ENCODE measurements around the gene COL27A1. TPM values are rescaled to one million over a fixed set of nuclear protein-coding genes. Genes with fewer than 3 reads are reported as not detected.

The COL27A1 gene
- total RNA-seq, 1 experiment from 2014 or later = 12.0 TPM

- TF ChIP-seq REST (IDR thresholded peaks at IDR 0.05; ENCODE audit: low read depth) (no peak), TCF7L2 (IDR thresholded peaks at IDR 0.05; ENCODE audit: borderline replicate concordance, extremely low read depth, insufficient read depth, insufficient read length) (no peak), FOSL1 (IDR thresholded peaks at IDR 0.05; ENCODE audit: low read depth) (no peak), POLR2A (IDR thresholded peaks at IDR 0.05; ENCODE audit: borderline replicate concordance, extremely low read depth, insufficient read depth, insufficient read length) (no peak), YY1 (IDR thresholded peaks at IDR 0.05; ENCODE audit: extremely low read depth, insufficient replicate concordance, low read depth, low read length) (no peak), RAD21 (IDR thresholded peaks at IDR 0.05; ENCODE audit: low read depth) (no peak), ZFX (IDR thresholded peaks at IDR 0.05) (no peak), CBX3 (IDR thresholded peaks at IDR 0.05; ENCODE audit: low read depth) (no peak), CEBPB (IDR thresholded peaks at IDR 0.05; ENCODE audit: low read depth) (no peak), SIN3A (IDR thresholded peaks at IDR 0.05; ENCODE audit: low read depth) (no peak)
These were observed 201.5 kb downstream of the COL27A1 start (continued) for GRCh38 chr9:114356792-114357191.

- no peak for ATAC-seq
- ChIA-PET POLR2A (no interaction called here), RAD21 (ENCODE audit: low non-redundant PET in 1 of 2, low total read pairs in 2 of 2, uncharacterized antibody in 2 of 2, unreplicated experiment in 2 of 2) (no interaction called here), CTCF (no interaction called here)
- BruUV-seq (replicated peaks) = no TSS peak
- Histone ChIP-seq H3K9me3 (ENCODE audit: control insufficient read depth in 1 of 2, insufficient read depth in 1 of 2, low read depth in 1 of 2, low read length in 2 of 2) (no peaks in the 10 kb centered on the region), H3K27ac (ENCODE audit: low read depth, low read length) (no peak overlapping the region), H3K27me3 (ENCODE audit: insufficient read depth, low read length) (no peaks in the 10 kb centered on the region), H3K4me1 (ENCODE audit: control insufficient read depth in 1 of 2, insufficient read depth in 2 of 2, low read length in 2 of 2) (no peaks in the 10 kb centered on the region), H3K36me3 (ENCODE audit: control insufficient read depth in 1 of 2, insufficient read depth in 2 of 2, low read length in 2 of 2) (no peaks in the 10 kb centered on the region; a peak in 1 of 4 replicates), H2AFZ (ENCODE audit: low read depth, low read length, poor library complexity, severe bottlenecking) (no peak overlapping the region), H3K9ac (ENCODE audit: low read length) (no peak overlapping the region), H3K9me2 (ENCODE audit: insufficient read depth) (no peaks in the 10 kb centered on the region), H3K4me3 (replicated peaks in 1 of 2; ENCODE audit: low read depth in 1 of 2, low read length in 2 of 2) (no peak overlapping the region), H3K4me2 (ENCODE audit: low read length) (no peak overlapping the region), H3K79me2 (ENCODE audit: insufficient read depth, low read length) (no peaks in the 10 kb centered on the region), H4K20me1 (ENCODE audit: insufficient read depth) (no peaks in the 10 kb centered on the region)
- TF ChIP-seq SP1 (IDR thresholded peaks at IDR 0.05; ENCODE audit: low read depth) = no peak
- TF ChIP-seq JUND (IDR thresholded peaks at IDR 0.05) = no peak
- TF ChIP-seq REST (IDR thresholded peaks at IDR 0.05; ENCODE audit: low read depth) = no peak
- TF ChIP-seq ZFX (IDR thresholded peaks at IDR 0.05) = no peak
- no peak for TF ChIP-seq TCF7L2 (IDR thresholded peaks at IDR 0.05; ENCODE audit: borderline replicate concordance, extremely low read depth, insufficient read depth, insufficient read length)
- TF ChIP-seq SRF (IDR thresholded peaks at IDR 0.05; ENCODE audit: low read depth) = no peak
- no peak for TF ChIP-seq EGR1 (IDR thresholded peaks at IDR 0.05; ENCODE audit: low read depth)
- TF ChIP-seq ATF3 (IDR thresholded peaks at IDR 0.05) = no peak
- DNase-seq (ENCODE audit: low read depth, low spot score) = no peak
- intact Hi-C loops (cut with micrococcal nuclease) = no loop called here
These were observed 202.0 kb downstream of the COL27A1 start for GRCh38 chr9:114357360-114357759.

Data from HCT116 (cell line).